NCI-H2081 (cell line): ENCODE data around the gene FAM149A.

ENCODE experiments used
- DNase-seq, 2 experiments: peaks; one replicate each; lab custom pipeline; 2025; lab: John Stamatoyannopoulos, UW

Gene FAM149A

DNA sequence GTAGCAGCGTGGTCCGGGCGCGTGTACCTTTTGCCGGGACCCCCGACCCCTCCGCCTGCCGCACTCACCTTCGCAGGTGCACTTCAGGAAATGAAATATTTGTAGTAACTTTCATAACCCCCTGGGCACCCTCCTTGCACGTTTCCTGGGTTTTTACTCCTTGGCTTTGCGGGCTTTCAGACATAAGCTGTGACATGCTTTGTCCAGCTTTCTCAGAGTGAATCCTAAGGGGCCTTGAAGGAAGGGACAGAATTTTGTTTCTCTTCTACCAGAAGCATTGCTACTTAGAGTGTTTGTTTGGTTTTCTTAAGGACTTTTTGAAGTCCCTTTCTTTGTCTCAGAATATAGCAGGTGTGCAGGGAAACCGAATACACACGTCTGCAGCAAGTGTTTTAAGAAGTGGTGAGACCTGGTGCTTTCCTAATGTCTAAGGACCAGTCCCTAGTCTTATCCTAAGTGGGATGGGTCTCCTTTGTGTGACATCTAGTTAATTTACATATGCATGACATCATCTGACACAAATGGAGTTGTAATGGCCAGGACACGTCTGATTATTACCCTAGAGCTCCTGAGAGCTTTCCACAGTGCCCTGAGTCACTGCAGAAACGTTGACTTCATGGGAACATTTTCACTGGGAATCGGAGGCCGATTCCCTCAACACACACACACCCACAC, 1.3 kb downstream of the FAM149A start:
- peak; percentile 12 to 43 for DNase-seq

DNA sequence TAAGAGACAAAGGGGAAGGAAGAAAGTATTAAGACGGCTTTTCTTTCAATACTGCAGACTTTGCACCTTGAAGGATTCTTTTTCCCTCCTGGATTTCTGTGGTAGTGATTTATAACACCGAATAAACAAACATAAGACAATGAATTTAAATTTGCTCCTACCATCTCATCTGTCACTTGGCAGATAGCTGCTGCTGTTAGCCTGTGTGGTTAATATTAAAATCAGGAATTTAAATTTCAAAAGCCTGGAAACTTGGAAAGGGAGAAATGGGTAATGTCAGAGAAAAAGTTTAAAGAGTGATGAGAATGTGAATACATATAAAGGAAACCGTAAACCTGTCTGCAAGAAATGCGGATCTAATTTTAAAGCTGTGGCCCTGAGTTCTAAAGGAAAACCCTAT, 3.4 kb downstream of the FAM149A start:
- no peak for DNase-seq

DNA sequence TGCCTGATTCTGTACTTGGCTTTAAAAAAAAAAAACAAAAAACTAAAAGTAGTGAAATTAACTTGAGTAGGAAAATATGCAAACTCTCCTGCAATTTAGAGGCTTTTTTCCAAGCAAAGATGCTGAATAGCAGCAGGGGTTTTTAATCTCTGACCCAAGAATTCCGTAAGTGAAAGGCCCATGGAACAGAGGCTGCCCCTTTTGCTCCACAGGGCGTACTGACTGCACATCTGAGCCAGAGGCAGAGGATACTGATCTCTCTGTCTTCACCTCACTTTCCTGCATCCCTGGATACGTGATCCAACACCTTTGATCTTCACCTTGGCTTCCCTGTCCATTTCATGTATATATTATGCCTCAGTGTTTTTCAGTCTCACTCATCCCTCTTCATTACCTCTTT, 3.9 kb downstream of the FAM149A start:
- DNase-seq: no peak

DNA sequence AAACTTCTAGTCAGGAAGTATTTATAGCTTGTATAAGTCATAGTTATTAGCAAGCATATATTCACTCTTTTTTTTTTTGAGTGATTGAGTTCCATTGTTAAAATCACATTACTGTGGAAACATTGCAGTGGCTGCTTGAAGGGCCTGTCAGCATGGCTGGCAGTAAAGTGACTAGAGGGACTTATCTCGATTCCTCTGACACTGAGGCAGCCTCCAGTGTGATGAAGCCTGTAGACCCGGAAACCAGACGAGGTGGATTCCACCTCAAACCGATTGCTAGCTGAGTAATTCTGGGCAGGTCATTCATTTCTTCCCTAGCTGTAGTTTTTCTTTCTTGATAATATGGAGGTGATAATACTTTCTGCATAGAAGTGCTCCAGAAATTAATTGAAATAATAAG, 4.7 kb downstream of the FAM149A start:
- no peak for DNase-seq

DNA sequence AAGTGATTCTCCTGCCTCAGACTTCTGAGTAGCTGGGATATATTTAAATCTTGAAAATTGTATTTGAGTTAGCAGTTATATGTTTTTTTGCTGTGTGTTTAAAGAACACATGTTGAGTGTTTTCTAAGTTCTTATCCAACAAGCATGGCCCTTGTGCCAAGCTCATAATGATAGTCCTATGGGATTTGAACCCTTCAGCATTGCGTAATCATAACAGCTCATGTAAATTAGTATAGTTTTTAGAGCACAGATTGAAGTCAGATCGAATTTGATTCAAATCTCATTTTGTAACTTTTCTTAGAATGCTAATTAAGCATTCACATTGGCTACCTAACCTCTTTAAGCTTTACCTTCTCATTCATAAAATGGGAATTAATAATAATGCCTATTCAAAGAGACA, 12.2 kb downstream of the FAM149A start:
- DNase-seq: no peak

DNA sequence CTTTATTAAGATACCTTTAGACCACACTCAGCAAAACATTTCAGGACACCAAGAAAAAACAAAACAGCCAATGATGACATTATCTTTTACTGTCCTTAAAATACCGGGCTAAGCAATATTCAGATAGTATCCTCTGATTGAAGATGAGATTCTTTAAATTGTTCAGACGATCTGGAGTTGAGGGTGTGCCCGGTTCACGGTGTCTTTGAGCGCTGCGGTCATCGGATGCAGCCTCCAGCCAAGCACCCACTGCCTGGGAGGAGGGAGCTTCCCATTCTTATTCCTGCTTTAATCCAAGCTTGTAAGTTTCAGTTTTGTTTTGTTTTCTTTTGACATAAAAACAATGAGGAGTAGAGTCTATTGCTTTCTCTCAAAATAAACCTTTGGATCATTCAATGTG, 14.1 kb downstream of the FAM149A start:
- DNase-seq: no peak

DNA sequence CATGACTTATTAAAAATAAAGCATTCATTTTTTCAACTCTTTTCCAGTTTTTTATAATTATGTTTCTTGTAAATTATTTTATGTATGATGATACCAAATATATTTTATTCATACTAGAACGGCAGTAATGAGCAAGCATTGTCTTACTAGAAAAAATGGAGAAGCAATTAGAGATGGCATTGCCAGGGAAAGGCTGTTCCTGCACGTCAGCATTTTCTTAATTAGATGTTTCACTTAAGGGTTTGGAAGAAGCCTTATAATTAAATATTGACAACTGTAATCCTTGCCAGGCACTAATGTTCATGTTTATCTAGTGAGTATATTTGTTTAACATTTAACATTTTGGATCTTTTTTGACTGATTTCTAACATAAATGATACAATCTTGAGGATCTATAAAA, 16.6 kb downstream of the FAM149A start:
- no peak for DNase-seq

DNA sequence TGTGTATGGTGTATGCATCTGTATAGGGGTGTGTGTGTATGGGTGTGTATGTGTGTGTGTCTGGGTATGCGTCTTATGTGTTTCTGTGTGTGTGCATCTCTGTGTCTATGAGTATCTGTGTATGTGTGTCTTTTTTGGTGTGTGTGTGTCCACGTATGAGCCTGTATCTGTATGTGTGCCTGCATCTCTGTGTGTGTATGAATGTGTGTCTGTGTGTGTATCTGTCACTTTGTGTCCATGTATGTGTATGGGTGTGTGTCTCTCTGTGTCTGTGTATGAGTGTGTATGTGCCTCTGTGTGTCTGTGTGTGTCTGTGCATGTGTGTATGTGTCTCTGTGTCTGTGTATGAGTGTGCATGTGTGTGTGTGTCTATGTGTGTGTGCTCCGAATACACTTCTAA, 24.3 kb downstream of the FAM149A start:
- no peak for DNase-seq

DNA sequence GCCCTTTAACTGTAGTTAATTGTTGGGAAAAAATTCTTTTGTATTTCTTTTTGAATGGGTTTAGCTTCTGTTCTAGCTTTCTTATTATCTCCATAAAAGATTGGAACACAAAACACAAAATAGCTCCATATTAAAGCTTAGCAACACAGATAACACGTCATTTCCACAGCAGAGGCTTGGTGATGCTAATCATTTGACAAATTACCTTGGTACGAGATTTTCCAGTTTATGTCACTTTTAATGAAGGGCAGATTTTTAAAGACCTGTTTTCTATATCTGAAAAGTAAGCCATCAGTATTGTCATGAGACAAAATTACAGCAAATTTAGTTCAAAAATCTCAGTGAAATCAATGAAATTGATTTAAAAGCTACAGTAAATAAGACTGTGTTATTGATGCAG, 27.4 kb downstream of the FAM149A start:
- no peak for DNase-seq

DNA sequence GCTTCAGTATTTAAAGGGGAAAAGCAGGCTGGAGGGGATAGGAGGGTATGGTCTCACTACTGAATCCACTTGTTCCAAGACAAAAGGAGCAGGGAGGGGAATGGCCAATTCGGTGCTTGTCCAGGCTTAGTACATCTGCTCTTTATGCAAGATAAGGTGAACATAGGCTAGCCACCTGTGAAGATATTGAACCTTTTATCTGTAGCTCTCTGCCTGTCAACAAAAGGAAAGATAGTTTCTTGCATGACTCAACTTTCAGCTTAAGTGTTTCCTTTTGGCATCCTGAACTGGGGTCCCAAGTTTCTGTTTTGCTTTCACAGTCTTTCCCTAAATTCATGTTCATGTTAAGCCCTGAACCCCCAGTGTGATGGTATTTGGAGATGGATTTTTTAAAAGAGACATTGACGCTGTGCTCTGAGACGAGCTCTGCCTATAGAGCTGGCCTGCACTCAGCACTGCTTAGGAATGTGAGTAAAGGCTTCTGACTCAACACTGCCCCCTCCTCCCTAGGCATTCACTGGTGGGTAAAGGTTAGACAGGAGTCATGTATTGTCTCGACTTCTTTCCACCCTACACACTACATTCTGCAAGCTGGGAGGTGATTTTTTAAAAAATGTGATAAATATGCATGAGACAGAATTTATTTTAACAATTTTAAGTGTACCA, 28.2 kb downstream of the FAM149A start:
- no peak for DNase-seq

DNA sequence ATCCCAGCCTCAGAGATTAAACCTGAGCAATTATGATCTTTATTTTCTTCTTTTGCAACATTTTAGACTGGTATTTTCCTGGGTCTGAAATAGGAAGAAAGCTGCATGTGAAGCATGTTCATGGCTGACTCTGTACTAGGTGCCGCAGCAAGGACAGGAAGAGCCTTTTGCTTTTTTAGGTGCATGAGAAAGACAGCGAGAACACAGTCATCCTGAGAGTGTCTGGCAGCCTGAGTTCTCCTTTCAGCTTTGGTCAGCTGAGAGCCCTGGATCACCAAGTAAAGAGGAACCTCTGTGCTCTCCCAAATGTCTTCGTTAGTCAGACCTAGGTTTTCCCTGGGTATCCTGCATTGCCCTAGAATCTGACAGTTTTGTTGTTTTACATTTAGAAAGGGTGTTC, 29.8 kb downstream of the FAM149A start:
- no peak for DNase-seq

DNA sequence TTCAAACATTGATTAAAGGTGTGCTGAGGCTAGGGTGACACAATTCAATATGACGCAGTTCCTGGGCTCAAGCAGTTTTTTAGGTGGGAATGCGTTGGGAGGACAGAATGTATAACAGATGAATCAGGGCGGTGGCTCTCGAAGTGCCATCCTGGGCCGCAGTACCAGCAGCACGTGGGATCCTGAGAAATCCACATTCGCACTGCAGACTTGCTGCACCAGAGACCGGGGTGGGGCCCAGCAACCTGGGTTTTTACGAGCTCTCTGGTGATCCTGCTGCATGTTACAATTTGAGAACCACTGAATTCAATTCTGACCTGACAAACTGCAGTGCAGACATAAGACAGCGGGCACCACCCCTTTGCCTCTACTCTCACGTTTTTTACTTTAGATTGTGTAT, 30.4 kb downstream of the FAM149A start:
- no peak for DNase-seq

DNA sequence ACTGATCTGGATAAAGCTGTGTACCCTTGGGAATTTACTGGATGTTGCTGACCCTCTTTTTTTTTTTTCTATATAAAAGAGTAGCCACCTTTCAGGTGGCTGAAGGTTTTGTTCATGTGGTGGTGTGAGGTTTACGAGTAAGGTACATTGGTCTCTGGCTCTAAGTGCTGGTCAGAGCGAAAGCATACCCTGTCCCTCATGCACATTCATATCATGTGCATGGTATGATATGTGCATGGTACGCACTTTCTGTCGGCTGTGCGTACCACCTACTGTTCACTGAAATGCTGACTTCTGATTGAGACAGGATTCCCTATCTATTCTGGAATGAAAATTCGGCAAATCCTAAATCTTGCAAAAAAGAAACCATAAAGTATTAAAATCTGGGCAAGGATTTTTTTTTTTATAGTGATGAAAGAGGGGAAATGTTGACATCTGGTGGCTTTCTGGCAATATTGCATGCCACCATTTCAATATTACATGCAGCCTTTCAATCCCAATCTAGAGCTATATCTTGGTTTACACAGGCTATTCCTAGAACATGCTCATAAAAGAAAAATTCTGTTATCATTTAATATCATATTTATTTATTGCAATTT, 32.8 kb downstream of the FAM149A start:
- DNase-seq: no peak

DNA sequence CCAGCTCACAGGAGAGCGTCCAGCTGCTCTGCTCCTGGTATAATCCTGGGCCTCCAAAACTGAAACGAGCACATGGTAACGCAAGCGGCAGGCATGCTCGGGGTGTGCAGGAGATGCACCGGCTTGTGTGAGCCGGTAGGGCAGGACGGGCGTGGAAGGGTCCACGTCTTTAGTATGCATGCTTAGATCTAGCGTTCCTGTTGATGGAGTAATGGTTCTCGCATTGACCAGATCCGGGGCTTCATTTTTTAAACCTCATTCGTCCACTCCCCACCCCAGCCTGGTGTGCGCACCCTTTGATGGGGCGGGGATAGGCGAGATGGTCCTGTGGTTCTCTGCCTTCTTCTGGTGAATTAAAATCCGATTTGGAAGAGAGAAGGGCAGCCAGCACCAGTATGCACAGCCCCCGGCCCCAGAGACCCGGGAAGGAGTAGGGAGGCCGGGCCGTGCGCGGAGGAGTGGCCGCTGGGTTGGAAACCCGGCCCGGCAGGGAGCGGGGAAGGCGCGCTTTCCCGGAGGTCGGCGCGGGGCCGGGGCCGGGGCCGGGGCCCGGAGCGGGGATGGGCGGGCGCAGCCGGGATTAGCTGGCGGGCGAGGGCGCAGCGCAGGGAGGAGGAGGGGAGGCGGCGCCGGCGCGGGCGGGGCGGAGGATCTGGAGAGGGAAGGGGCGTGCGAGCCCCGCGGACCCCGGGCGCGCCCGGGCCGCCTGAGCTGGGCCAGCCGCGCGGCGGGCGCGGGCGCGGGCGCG, 39.9 kb downstream of the FAM149A start:
- no peak for DNase-seq

DNA sequence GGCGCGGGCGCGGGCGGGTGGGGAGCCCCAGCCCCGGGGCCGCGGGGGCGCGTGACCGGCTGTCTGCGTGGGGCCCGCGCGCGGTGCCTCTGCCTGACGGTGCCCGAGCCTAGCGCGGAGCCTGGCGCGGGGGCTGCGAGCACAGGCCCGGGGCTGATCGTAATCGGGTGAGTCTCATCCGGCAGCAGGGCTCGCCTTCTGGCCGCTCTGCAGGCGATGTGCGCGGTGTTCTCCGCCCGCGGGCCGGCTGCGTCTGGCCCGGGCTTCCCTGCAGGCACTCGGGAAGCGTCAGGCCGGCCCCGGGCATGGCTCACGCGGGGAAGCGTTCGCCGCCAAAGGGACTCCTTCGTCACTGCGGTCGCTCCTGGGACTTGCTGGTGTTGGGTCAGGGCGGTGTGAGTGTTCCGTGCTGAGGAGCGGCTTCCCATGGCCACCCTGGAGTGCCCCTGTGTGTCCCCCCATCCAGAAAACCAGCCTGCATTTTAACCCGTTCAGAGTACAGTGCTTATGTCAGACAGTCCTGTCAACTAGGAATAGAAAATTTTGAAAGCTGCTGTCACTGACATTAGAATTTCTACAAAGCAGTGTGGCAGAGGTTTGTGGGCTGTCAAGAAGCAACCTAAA, 40.6 kb downstream of the FAM149A start:
- DNase-seq: no peak

DNA sequence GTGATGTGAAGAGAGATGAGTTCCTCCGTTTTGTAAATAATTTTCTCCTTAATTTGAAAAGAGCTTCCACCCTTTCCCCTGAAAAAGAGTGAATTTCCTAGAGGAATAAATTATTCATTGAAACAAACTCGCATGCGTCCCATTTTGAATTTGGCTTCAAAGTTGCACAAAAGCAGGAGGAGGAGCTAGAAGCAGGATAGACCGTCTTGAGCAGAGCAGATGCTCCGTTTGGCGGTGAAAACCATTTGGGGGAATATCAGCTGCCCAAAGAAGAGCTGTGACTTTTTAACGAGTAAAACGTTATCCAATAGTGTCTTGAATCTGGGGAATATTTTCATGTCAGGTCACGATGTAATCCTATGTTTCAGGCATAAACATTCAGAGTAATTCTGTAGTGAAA, 42.0 kb downstream of the FAM149A start:
- DNase-seq: no peak

DNA sequence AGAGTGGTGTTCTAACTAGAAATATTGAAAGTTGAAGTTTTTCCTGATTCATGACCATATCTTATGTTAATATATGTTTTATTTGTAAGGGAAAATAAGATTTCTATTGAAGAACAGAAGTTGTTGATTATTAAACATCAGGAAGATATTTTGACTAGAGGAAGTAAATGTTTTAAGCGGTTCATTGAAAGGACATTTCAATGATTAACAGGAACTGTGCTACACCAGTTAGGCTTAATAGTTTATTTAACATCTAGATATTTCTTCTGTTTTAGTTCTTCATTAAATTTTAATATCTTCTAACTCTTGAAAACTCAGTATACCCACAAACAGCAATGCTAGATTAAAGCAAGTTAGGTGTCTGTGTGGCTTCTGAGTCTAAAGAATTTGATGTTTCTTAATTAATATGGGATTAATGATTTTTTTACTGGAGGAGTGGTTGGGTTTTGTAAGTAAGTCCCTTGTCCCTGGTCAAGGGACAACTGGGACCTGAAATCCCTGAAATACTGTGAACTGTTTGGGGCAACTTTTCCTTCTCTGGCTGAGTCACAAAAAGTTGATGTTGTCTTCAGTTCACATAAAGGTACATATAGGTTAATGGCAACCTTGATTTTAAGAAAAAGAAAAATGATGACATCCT, 44.0 kb downstream of the FAM149A start:
- no peak for DNase-seq

DNA sequence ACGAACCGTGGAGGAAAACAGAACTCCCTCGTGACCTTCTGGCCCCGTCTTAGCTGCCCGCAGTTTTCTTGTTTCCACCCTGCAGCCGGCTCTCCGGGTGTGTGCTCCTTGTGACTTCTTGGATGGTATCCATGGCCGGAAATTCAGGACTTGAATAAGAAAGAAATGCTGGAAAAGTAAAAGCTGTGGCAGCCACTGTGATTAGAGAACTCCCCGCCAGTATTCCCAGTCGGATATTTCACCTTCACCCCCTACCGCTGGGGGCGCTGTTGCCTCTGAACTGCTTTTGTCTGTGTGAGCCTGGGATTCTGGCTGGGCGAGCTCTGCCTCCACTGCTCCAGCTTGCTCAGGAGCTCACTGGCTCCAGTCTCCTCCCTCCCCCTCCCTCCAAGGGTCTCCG, 45.4 kb downstream of the FAM149A start:
- no peak for DNase-seq

DNA sequence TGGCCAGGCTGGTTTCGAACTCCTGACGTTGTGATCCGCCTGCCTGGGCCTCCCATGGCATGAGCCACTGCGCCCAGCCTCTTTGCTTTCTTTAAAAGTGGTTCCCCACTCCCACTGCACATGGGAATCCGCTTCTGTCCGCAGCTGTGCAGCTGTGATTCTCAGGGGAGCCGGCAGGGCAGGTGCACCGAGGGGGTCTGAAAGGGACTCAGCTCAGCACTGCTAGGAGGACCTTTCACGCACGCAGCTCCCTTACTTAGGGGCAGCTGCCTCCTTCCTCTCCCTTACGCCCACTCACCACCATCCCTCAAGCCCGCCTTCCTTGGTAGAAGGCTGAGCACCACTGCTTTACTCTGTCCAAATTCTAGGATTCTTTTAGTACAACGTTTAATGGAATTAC, 46.4 kb downstream of the FAM149A start:
- no peak for DNase-seq

DNA sequence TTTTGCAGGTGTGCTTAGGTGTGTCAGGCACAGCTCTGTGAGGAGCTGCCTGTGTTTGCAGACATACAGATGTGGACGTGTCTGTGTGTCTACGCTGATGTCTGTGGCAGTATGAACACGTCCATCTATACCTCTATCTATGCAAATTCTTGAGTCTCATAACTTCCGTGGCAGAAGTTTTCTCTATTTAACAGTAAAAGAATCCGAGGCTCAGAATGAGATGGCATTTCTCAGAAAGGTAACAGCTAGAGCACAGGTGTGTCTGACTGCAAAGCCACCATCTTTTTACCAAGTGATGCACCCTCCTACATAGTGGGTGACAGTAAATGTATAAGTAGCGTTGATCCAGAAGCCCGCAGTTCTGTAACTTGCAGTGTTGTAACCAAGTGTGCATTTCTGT, 47.0 kb downstream of the FAM149A start:
- no peak for DNase-seq

DNA sequence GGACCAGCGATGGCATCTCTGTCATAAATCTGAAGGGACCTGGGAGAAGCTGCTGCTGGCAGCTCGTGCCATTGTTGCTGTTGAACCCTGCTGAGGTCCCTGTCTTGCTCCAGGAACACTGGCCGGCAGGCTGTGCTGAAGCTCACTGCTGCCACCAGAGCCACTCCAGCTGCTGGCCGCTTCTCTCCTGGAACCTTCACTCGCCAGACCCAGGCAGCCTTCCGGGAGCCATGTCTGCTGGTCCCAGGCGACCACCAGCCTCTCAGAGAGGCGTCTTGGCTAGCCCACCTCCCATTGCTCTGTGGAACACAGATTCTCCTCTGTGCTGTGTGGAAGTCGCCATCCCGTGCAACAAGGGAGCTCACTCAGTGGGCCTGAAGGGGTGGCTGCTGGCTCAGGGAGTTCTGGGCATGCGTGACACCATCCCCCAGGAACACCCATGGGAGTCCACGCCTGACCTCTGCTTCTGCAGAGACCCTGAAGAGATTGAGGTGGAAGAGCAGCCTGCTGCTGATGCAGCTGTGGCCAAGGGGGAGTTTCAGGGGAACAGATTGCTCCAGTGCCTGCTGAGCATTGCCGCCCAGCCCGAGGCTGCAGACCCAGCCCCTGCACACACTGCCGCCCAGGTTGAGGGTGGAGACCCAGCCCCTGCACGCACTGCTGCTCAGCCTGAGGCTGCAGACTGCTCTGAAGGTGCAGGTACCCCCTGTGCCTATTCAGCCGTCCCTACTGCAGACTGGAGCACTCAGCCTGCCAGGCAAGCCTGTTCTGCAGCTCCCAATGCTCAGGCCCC, 53.7 kb downstream of the FAM149A start:
- no peak for DNase-seq
